Measurements from ENCODE around the gene ARID1B.

ARID1B gene

GRCh38 chr6:157059781-157060180 lies 282.6 kb downstream of the ARID1B start:
- DNase-seq (ENCODE audit: low spot score): no peak

- no peak for DNase-seq (ENCODE audit: low spot score)
These were observed 283.3 kb downstream of the ARID1B start for GRCh38 chr6:157060440-157060952.

- DNase-seq (ENCODE audit: low spot score): no peak
These were observed 284.8 kb downstream of the ARID1B start for GRCh38 chr6:157061770-157062594.

GRCh38 chr6:157063176-157063905 lies 286.2 kb downstream of the ARID1B start:
- no peak for DNase-seq (ENCODE audit: low spot score)

- no peak for DNase-seq (ENCODE audit: low spot score)
These were observed 286.7 kb downstream of the ARID1B start for GRCh38 chr6:157063923-157064322.

GRCh38 chr6:157064502-157064901 lies 287.3 kb downstream of the ARID1B start:
- DNase-seq (ENCODE audit: low spot score): no peak

- no peak for DNase-seq (ENCODE audit: low spot score)
These were observed 288.2 kb downstream of the ARID1B start for GRCh38 chr6:157065366-157065765.

GRCh38 chr6:157066781-157067491 lies 289.8 kb downstream of the ARID1B start:
- no peak for DNase-seq (ENCODE audit: low spot score)

GRCh38 chr6:157067507-157067906 lies 290.3 kb downstream of the ARID1B start:
- DNase-seq (ENCODE audit: low spot score): no peak

- DNase-seq (ENCODE audit: low spot score): no peak
These were observed 291.6 kb downstream of the ARID1B start for GRCh38 chr6:157068691-157069324.

GRCh38 chr6:157069585-157069984 lies 292.4 kb downstream of the ARID1B start:
- no peak for DNase-seq (ENCODE audit: low spot score)

GRCh38 chr6:157070403-157071107 lies 293.4 kb downstream of the ARID1B start:
- DNase-seq (ENCODE audit: low spot score): no peak

GRCh38 chr6:157072128-157072527 lies 294.9 kb downstream of the ARID1B start:
- no peak for DNase-seq (ENCODE audit: low spot score)

- no peak for DNase-seq (ENCODE audit: low spot score)
These were observed 296.4 kb downstream of the ARID1B start for GRCh38 chr6:157073596-157073995.

GRCh38 chr6:157074969-157075368 lies 297.8 kb downstream of the ARID1B start:
- no peak for DNase-seq (ENCODE audit: low spot score)

- DNase-seq (ENCODE audit: low spot score): no peak
These were observed 298.6 kb downstream of the ARID1B start for GRCh38 chr6:157075549-157076450.

- DNase-seq (ENCODE audit: low spot score): no peak
These were observed 299.3 kb downstream of the ARID1B start for GRCh38 chr6:157076451-157076822.

- no peak for DNase-seq (ENCODE audit: low spot score)
These were observed 300.1 kb downstream of the ARID1B start for GRCh38 chr6:157077251-157077650.

GRCh38 chr6:157078326-157078725 lies 301.1 kb downstream of the ARID1B start:
- DNase-seq (ENCODE audit: low spot score): no peak

GRCh38 chr6:157079277-157079676 lies 302.1 kb downstream of the ARID1B start:
- no peak for DNase-seq (ENCODE audit: low spot score)

Measured in AG08396 (cell line).